Epidermal melanocyte (primary cell): ENCODE data around the gene SLC24A1.
"Not testable (repeated sequence)": the region's sequence is repeated elsewhere in the genome, so short reads cannot be mapped to it uniquely, and the experiment has no call there.

Experiments used
- DNase-seq: peaks from one replicate; pipeline ENCODE4 v3.0.0; 2011; ENCODE audit warnings: low spot score; ENCODE audit not compliant: insufficient read length

The SLC24A1 gene

GRCh38 chr15:65621638-65622037, at the start of gene SLC24A1:
Gene SLC24A1, plus strand, starts transcription at chr15:65621938. Its CDS starts 2,143 bp downstream, at chr15:65624081.
- no peak for DNase-seq

- DNase-seq: no peak
These were observed 49.8 kb upstream of the SLC24A1 start for GRCh38 chr15:65571971-65572370.

DNA sequence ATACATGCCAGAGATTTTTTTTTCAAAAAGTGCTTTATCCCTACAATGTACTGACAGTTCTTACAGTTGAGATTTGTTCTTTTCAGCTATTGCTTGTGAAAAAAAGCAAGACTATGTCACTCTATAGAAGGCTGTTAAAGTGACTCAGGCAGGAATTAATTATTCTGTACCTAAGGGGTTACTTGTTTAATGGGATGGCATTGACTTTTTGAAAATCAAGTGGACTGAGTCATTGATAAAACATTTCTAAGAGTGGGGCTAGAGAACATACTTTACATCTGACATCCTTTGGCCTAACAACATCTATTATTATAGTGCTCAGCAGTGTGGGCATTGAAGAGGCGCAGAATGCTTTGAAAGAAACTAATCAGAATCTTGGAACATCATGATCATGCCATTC, 45.1 kb upstream of the SLC24A1 start:
- no peak for DNase-seq

DNA sequence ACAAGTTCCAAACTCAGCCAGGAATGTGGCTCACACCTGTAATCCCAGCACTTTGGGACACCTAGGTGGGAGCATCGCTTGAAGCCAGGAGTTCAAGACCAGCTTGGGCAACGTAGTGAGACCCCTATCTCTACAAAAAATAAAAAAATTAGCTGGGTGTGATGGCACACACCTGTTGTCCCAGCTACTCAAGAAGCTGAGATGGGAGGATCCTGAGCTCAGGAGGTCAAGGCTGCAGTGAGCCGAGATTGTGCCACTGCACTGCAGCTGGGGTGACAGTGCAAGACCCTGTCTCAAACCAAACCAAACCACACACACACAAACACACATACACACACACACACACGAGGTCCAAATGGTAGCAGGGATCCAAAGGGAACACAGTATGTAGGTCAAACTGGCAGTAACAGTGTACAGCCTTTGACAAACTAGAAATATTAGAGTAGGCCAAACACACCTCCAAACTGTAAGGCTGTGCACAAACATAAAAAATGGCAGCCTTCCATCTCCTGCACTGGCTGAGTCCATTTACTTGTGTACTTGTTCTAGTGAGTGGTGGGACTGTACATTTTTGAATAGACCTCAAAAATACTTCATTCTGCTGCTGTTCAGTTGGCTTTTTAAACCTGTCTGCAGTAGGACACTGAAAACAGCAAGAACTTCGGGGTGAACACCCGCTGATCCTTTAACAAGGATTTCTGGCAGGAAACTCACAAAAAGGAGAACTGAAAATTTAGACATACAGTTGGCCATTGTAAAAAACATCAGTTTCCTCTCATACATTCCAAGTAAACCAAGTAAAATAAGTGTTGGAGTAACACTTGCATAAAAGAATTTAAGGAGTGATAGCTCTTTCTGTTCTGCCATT, 44.4 kb upstream of the SLC24A1 start:
- no peak for DNase-seq

DNA sequence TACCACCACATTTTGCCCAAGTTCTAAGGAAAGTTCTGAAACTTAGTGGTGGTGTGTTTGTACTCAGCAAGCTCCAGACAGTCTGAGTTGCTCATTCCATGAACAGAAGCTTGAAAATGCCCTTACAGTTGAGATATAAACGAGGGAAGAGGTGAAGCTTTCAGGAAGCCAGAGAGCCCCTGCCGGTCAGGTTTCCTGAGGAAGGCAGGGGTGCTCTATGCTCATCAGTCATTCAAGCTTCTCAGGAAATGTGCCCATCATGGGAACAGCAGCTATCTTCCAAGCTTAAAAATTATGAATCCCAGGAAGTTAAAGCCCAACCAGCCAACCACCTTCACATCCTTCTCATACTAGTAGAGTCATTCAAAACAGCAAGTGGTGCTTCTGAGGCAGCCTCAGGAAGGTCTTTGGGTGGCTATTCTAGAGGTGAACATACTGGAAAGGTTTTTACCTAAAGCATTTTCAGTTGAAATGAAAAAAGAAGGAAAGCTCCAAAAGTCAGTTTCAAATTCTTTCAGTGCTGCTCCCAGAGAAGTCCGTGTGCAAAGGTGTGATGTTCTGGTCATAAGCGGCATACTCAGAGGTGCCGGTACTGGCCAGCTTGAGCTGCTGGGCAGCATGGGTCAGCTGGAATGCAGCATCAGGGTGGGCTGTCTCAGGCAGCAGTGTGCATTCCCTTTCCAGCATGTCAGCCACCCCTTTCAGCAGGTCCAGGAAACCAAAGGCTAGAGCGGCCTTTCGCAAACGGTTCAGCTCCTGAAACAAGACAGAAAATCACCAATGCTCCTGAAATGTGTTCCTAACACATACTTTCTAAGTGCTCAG, 42.6 kb upstream of the SLC24A1 start:
- DNase-seq: no peak

GRCh38 chr15:65579762-65580161, 42.0 kb upstream of the SLC24A1 start:
- no peak for DNase-seq

DNA sequence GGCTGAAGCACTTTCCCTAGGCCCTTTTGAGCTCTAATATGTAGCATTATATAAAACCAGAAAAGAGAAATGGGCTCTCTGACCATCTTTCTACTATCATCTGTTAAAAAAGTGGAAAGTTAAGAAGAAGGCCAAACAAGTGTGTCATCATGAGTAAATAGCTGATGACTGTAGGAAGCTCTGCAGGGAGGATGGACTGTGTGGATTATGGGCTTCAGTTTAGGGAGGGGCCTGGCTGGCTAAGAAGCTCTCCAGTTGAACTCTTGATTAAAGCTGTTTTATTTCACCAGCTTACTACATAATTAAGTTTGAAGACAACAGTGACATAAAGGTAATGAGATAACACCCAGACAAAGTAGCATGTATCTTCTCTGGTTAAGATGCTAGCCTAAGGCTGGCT, 41.5 kb upstream of the SLC24A1 start:
- DNase-seq: no peak

- DNase-seq: peak; percentile 72
These were observed 38.0 kb upstream of the SLC24A1 start for GRCh38 chr15:65583701-65584100.

DNA sequence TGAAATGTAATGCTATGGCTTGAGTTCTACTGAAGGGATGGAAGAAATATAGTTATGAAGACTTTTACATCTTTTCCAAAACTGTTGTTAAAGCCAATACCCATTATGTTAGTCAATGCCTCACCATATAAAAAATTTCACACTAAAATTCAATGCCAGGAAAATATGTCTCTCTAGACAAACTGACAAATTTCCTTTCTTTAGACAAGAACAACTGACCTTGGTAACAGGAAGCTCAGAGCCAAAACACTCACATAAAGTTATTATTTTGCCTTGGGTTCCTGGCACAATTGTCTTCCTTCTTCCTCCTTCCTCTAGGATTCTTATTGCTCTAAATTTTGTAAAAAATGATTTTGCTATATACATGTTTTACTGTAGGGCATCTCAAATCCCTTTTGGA, 37.5 kb upstream of the SLC24A1 start:
- no peak for DNase-seq

DNA sequence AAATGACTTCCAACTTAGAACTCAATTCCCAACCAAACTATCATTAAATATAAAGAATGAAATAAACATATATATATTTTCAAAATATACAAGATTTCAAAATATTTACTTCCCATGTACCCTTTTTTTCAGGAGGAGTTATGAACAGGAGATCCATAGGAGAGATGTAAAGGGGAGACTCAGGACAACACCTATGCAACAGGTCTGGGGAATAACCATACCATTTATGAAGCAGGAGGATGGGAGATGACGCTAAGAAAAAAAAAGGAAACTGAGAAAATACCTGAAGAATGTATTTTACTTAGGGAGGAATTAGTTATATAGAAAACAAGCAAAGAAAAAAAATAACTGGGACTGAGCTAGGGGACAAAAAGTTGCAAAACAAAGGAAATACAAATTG, 34.6 kb upstream of the SLC24A1 start:
- no peak for DNase-seq

GRCh38 chr15:65595960-65596359, 25.8 kb upstream of the SLC24A1 start:
- peak; percentile 64 for DNase-seq

DNA sequence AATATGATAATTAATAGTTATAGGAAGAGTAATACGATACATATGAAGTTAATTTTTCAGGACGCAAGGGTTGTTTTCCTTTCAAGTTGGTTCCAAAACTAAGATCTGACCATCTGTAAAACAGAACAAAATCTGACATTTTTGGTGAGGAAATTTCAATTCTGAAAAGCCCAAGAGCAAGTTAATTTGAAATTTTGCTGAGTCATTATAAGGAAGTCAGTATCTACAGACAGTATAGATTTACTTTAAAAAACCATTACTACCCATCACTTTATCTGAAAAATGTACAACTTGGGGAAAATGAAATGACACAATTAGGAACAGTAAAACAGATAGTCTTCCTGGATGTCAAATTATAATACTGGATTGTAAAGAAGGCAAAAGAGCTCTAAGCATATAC, 23.3 kb upstream of the SLC24A1 start:
- DNase-seq: no peak

- DNase-seq: no peak
These were observed 22.1 kb upstream of the SLC24A1 start for GRCh38 chr15:65599677-65600076.

- no peak for DNase-seq
These were observed 18.6 kb upstream of the SLC24A1 start for GRCh38 chr15:65603134-65603533.

GRCh38 chr15:65603559-65603958, 18.2 kb upstream of the SLC24A1 start:
- DNase-seq: no peak

DNA sequence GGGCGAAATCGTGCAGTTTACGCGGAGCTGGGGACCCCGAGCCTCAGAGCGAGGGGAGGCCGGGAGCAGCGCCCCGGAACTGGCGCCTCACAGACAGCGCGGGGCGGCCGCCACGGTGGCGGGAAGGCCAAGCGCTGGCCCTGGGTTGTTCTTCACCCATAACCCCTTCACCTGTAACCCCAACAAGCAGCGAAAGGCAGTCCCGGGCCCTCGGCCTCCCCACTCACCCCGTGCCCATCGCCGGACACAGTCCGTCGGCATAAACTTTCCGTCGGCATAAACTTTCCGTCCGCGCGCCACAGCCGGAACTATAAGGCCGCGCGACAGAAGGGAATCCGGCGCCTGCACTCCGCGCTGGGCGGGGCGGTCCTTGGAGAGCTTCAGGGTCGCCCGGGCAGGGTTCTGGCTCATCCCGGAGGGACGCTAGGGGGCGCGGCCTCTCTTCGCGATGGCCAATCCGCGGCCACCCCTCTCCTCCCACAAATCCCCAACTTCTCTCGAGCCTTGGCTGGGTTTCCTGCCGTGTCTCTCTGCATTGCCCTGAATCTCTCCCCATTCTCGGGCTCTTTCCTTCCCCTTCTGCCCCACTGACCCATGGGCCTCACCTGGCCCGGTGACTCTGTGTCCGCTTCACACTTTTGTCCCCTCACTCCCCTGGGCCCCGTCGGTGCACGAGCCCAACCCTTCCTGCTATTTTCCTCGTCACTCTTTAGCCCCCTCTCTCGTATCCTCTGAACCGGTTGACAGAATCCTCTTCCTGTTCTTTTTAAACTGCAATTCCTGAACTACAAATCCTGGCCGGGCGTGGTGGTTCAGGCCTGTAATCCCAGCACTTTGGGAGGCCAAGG, 10.6 kb upstream of the SLC24A1 start, which contains the start of gene INTS14:
INTS14 (minus strand) TSS at position 261 of the 848 bp plus-strand sequence. CDS start 3,751 bp downstream, outside the sequence.
- DNase-seq: peak; percentile 92

GRCh38 chr15:65611888-65612615, 9.7 kb upstream of the SLC24A1 start:
- no peak for DNase-seq

DNA sequence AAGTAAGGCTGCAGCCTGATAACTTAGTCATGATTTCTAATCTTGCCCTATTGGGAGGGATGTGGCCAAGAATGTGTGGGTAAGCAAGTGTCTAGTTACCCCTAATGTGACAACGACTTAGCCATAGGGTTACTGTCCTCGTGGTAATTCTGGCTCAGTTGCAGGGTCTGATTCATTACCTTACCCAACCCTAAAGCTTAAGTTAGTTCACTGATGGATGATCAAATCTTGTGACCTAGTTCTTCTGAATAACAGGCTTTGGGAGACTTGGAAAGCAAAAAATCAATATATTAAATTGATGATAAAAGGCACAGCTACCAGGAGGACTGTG, 9.2 kb upstream of the SLC24A1 start:
- DNase-seq: no peak

- no peak for DNase-seq
These were observed 8.6 kb upstream of the SLC24A1 start for GRCh38 chr15:65612949-65613744.

GRCh38 chr15:65615887-65616286, 5.9 kb upstream of the SLC24A1 start:
- DNase-seq: not testable (repeated sequence)
